Middle frontal gyrus (tissue), 1 donor: Measurements from ENCODE around the gene TFEB.
A peak's percentile ranks its signal among the peaks of the same experiment; 100 is the strongest.

Experiments used
- DNase-seq: peaks from one replicate; pipeline ENCODE4 v3.0.0-alpha.2; 2015; ENCODE audit warnings: low spot score; ENCODE audit errors: extremely low spot score

Gene TFEB

DNA sequence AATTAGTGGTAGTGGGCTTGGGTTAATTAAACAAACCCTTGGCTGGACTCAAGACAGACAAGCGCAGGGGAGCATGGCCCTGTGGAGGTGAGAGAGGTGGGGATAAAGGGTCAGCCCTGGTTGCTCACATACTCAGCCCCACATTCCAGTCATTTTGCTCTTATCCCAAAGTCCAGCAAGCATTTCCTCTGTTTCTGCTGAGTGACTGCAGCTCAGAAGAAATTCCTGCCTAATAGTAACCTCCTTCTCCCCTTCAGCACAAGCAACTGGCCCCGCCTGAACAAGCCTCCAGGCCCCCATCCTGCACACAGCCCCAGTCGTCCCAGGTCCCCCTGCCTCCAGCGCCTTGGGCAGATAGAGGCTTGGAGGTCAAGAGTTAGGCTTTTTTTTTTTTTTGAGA, 3.6 kb upstream of the TFEB start:
- no peak for DNase-seq

DNA sequence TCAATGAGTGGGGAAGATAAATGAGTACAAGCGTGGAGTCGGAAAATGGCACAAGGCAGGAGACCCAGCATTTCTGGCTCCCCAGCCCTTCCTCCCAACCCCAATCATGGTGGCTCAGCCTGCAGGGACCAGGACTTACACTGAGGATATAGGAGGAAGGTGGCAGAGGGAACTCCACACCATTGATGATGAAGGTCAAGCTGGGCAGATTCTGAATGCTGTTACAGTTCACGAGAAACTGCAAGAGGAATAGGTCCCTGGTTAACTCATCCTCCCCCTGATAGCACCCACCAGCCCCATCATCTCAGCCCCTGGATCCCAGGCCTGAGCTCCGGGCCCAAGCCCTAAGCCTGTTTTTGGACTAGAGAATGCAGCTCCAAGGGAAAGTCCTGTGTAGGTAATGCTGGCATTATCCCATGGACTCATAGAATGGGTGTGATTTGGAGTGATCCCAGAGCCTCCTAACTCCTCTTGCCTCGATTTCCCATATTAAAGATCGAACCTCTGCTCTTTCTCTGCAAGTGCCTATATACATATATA, 2.3 kb upstream of the TFEB start:
- no peak for DNase-seq

DNA sequence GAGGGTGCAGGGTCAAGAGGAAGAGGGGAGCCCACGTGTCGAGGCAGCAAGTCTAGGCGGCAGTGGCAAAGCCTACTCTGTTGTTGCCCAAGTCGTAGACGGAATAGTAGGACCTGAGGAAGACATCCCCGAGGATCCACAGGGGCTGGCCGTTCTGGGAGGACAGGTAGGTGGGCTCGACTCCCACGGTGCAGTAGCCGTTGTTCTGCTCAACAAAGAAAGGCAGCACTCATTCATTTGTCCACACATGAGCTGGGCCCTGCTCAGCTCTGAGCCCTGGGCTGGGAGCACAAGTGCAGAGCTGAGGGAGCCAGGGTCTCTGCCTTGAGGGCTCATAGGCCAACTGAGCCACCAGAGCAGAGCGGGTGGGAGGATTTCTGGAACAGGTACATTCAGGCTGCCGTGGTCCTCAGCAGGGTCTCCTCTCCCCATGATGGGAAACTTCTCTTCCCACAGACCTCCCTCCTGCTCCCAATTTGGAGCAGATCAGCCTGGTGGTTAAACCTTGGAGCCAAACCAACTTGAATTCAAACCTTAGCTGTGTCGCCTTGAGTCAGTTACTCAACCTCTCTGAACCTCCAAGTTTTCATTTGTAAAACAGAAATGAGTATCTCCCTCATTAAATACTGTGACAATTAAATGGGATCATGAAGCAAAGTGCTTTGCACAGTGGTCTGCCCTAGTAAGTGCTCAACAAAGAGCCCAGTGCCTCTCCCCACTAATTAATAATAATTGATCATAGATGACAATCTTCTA, 1.6 kb upstream of the TFEB start:
- no peak for DNase-seq

DNA sequence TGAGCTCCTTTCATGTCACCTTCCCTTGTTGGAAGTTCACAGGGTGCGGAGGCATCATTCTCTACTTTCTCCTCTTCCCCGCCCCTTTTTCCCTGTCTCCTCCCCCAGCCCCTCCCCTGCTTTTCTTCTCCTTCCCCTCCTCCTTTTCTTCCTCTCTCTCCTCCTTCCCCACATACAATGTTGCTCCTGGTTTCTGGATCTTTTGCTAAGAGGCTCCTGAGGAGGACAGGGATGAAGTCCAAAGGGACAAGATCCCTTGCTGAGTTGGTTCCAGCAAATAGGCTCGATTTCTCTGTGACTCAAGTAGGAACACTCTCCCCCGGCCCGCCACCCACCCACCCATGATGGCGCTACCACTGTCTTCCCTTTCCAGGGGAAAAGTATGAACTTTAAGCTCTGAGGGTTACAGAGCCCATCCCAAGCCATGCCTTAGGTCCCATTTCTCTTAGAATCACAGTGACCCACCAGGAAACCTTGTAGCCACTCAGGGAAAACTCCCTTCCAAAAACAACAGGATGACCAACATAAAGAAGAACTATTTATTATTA, 852 bp upstream of the TFEB start:
- DNase-seq = no peak

DNA sequence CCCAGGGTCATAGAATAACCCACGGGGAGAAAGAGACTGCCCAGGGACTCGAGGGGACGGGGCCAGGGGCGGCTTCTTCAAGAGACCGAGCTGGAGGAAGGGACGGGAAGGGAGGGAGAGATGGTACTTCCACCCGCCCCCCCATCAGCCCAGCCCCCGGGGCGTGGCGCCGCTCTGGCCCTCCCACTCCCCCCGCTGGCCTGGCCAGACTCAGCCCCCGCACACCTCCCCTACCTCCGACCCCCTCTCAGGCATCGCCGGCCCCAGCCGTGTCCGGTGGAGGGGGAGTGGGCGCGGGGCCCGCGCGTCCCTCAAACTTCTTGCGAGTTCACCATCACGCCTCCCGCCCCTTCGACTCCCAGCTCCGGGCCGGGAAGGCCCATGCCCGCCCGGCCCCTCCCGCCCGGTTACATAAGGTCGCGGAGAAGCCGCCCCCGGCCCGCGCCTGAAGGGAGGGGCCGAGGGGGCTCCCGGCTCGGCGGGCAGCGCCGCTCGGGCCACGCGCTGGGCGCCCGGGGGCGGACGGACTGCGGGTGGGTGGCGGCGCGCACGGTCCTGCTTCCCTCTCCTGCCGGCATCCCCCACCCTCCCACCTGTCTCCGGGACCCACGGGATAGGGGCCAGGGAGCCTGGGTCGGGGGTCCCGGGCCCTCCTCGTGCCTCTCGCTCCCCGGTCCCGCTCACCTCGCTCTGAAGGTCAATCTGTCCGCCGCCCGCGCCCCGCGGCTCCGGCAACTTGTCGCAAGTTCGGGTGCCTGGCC, 562 bp downstream of the TFEB start:
- peak; percentile 76 for DNase-seq

DNA sequence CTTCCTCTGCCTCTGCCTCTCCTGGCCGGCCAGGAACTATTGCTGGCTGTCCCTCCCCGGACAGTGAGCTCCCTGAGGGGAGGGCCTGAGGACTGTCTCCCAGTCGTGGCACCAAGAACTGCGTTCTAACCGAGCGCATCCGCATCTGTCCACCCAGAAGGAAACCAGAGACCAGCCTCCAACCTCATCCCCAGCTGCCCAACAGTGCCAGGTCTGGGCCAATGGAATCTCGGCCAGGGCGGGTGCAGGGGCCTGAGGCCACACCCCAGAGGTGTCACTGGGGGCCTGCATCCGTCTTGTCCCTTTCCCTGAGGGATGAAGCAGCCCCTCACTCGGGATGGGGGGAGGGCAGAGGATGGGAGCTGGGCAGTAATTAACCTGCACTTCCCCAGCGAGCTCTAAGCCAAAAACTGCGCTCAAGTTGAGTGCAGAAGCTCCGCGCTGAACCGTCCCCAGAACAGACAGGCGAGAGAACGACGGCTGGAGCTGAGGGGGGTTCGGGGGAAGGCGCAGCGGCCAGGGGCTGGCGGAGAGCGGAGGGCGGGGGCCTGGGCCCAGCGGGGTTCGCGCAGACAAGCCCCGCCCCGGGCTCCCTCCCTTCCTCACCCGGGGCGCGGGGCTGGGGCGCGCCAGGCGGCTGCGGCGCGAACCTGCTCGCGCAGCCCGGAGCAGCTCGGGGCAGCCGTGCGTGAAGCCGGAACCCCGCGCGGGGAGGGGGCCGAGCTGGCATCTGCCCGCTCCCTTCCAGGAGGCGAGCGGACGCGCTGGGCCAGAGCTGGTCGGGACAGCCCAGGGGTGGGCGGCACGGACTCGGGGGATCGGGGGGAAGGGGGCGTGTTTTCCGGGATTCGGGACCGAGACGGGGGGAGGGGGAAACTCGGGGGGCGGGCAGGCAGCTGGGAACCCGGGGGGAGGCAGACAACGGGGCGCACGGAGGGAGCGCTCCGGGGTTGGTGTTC, 1.4 kb downstream of the TFEB start:
- DNase-seq = peak; percentile 51

DNA sequence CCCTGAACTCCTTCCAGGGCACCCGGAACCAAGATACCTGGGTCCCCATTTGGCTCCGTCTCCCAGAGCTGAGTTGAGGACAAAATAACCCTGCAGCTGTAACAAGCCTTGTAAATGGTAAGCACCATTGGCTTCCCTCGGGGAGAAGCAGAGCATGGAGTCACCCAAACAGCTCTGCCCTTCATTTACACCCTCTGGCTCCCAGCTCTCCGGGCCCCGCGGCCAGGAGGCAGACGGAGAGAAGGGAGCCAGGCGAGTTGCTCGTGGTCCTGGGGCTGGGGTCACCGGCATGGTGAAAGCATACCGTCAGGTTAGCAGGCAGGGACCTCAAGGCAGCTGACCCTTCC, 2.1 kb downstream of the TFEB start:
- DNase-seq = no peak

DNA sequence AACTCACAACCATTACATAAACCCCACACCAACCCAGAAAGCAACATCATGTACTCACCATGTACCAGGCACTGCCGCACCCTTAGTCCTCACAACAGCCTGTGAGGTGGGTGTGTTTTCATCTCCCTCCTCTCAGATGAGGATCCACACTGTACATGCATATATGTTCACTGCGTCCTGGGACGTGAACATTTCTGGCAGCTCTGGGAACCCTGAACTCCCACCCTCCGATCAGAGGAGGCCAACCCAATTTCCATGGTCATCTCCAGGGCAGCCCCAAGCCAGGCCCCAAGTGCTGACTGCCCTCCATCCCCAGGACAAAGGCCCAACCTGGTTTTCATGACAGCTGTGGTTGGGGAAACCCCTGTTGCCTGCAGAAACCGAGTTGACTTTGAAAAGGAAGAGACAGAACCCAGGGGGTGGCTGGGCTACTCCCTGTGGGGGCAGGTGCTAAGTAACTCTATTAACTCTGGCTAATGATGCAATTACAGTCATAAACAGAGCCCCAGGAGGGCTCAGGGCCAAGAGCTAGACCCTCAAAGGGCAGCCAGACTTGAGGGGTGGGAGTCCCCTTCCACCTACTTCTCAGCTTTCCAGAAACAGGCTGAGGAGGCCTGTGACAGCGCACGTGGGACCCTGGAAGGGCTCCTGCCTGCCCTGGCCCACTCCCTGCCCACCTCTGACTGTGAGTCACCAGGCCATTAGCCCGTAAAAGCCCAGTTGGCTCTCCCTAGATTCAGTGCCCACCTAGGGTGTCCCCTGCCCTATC, 2.6 kb downstream of the TFEB start:
- no peak for DNase-seq

DNA sequence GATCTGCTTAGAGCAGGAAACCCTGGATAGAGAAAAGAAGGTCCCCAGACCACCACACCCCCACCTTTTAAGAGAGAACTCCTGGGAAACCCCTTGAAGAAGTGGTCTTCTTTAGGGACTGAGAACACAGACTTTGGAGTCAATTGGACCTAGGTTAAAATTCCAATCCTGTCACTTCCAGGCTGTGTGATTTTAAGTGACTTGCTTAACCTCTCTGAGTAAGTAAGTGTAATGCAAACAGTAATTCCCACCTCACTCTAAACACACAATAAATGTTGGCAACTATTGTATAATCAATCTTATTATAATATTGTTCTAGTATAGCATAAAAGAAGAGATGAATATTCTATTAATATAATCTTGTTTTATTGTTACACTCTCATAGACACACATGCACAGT, 3.3 kb downstream of the TFEB start:
- DNase-seq = no peak

DNA sequence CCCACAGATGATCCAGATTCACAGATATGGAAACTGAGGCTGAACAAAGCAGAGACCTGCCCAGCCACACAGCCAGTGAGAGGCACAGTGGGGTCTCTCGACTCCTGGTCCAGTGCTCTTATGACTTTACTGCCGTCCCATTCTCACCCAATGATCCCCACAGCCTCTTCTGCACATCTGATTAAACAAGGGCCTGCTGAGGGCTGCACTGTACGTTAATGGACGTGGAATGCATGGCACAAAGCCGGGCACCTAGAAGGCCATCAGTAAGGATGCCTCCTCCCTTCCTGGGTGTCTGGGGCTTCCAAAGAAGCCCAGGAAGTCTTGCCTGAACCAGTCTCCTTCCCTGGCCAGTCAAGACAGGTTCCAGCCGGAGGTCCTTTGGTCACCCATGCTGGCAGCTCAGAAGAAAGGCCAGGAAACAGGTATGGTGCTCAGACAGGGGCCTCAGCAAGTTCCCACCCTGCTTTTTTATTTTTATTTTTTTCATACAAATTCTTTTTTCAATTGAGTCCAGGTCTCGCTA, 3.8 kb downstream of the TFEB start:
- no peak for DNase-seq

DNA sequence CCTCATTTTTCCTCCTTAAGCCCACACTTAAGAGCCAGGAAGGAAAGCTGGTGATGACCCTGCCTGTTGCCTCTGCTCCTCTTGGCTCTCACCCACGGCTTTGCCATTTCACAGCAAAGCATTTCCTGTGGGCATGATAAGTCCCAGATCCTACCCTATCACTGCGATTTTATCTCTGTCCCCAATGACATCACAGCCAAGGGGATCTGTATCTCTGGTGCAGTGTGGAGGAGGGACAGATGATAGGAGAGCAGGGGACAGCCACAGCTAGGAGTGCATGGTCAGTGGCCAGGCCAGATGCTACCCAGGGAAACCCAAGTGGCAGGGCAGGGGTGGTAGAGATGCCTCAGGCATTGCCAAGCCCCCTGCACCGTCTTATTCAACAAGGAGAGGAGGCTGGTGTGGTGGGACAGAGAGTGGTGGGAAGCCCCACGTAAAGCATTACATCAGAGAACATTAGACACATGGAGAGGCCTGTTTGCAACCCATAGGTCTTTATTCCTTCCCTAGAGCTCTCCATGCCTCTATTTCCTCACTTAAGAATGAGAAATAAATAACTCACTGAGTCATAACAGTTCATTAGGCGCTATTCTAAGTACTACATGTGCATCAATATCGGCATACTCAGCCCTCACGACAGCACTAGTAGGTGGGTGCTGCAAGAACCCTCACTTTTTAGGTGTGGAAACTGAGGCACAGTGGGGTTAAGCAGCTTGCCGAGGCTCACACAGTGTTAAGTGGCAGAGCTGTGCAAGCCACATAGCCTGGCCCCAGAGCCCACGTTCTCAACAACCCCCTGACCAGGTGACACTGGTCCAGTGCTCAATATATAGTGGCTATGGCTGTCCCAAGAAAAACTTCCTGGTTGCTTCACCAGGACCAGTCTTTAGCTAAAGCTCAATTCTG, 4.6 kb downstream of the TFEB start:
- DNase-seq = no peak

DNA sequence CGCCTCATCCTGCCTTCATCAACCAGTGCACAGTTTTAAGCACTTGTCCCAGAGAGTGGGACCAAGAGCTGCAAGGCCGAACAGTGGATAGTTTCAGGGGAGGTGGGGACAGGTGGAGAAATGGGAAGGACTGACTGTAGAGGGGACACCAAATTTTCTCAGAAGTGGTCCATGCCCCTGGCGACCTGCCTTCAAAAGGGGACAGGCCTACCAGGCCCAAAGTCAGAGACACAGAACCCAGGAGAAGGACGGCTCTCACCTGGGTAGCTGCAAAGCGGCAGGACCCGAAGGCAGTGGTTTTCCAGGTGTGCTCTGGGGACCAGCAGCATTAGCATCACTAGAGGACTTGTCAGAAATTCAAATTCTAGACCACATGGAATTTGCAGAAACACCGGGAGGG, 5.8 kb downstream of the TFEB start:
- DNase-seq = no peak

DNA sequence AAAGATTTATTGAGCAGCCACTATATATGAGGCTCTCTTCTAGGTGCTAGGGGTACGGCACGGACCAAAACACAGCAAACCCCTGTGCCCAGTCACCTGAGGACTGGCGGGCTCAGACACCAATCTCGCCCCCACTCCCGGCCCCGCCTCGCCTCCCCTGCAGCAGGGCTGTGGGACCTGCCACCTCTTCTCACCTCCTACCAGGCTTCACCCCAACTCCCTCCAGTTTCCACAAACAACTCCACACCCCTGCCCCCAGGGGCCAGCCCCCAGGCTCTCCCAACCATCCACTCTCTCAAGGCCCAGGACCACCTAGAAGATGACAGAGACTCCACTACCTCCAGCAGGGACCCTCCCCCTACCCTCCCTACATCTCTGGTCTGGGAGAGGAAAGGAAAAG, 6.5 kb downstream of the TFEB start:
- no peak for DNase-seq

DNA sequence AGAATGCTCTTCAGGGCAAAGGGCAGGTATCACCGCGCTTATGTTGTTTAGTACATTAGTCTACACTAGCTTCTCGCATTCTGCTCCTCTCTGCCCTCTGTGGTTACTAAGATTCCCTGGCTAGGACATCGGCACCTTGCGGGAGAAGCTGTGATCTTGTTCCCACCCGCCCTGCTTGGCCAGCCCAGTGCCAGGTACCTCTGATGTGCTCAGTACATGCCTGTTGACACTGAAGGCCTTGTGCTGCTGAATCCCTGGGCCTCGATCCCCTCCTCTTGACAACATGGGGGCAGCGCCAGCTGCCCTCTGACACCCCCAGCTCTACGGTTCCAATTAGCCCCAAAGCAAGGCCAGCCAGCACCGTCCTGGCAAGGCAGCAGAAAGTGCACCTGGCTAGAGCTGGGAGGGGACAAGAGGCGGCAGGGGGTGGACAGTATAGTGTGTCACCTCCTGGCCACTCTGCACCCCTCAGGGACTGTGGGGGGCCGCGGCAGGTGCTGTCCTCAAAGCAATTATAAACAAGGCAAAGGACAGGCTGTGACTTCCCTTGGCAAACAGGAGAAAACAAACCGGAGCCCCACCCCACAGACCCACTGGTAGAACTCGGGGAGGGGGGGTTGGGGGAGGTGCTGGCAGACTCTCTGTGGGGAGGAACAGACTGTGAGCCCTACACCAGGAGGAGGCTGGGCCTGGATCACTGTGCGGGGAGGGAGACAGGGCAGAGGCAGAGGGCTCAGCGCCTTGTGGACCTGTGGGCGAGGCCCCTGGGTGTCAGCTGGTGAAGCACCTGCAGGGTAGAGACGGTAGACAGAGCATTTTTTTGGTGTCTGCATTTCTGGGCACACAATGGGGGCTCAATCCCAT, 7.1 kb downstream of the TFEB start:
- no peak for DNase-seq

DNA sequence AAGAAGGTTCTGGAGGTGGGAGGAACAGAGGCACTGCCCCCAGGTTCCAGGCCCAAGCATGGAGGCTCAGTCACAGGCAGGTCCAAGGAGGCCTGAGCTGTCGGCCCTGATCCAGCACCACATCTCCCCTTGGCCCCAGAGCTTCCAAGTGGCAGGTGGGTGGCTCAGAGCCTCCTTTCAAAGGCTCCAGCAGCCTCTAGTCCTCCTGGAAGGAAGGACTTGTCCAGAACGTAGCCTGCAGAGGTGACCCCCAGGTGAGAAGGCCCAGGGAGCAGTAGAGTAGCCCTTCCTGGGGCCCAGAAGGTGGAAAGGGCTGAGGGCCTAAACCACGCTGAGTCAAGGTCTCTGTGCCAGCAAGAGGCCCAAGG, 7.7 kb downstream of the TFEB start:
- no peak for DNase-seq

DNA sequence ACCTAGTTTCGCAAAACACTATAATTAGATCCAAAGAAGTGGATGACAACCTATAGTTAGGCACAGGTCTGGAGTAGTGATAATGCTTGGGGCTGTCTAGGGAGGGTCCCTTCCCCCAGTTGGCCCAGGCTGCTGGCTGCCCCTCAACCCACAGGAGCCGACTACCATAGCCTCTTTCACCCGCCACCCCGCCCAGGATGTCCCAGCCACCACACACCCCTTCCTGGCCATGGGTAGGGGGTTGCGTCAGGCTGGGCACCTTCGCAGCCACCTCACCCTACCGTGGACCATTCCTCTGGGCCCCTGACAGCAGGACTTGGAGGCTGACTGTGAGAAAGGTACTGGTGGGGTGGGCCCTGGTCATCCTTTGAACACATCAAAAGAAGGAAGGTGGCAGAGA, 8.5 kb downstream of the TFEB start:
- no peak for DNase-seq

DNA sequence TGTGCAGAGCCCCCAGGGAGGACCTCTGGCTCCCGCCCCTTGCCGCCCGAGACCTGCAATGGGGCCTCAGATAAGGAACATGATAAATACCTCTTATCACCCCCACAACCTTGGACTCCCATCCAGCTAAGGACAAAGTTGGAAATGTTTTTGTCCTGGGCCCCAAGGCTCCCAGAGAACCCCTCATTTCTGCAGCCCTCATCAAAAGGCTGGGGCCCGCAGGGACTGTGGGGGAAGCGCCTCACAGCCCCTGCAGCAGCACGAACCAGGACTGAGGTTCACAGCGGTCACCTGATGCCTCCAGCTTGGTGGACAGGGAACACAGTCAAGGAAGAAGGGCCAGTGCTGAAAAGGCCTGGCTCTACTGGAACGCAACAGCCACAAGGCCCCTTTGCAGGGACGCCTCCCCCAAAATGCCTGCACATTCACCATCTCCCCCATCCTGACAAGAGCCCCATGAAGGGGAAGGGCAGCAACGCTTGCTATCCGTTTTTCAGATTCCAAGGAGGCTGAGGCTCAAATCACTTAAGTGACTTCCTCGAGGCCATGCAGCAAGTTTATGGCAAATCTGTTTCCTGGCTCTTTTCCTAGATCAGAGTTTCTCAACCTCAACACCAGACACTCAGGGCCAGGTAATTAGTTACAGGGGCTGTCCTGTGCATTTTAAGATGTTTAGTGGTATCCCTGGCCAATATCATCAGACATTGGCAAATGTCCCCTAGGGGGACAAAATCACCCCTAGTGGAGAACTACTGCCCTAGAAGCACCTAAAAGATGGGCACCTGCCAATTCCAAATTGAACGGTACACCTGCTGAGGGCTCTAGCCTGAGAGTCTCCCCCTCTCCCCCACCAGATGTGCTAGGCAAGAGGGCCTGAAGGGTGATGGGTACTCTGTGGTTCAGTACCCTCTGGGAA, 10.6 kb downstream of the TFEB start:
- no peak for DNase-seq

DNA sequence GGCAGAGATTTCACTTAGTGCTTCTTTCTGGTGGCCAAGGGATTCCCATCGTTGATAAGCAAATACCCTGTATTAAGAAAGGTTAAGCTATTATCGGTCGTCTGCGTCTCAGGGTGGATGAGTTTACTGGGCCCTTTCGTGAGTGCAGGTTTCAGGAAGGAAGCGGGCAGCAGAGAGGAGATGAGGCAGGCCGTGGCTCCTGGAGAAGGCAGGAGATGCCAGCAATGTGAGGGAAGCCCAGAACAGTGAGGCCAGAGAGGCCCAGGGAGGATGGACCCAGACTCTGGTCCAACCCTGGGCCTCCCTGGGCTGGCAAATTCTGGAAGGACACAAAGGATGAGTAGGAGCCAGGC, 11.2 kb downstream of the TFEB start:
- no peak for DNase-seq
